Activated CD4-positive, alpha-beta memory T cell treated with anti-CD3 and anti-CD28 coated beads, Interleukin-2, amount 10 ng/mL, durations not matched to agents 7 days and 5 days (primary cell): ENCODE data around the gene STUM. TPM values are rescaled to one million over a fixed set of nuclear protein-coding genes. Genes with fewer than 3 reads are reported as not detected.
A peak's percentile ranks its signal among the peaks of the same experiment; 100 is the strongest.

ENCODE experiments used
- CTCF ChIA-PET: fragments of 350-600 bp; sonication (Branson Sonifier 250); formaldehyde crosslinking; loops from one replicate; lab custom pipeline; 2021; ENCODE audit warnings: antibody characterized with exemption, inconsistent platforms; lab: Charles Lee
- POLR2A ChIA-PET: fragments of 350-600 bp; sonication (Branson Sonifier 250); formaldehyde crosslinking; loops from one replicate; lab custom pipeline; 2021; ENCODE audit warnings: antibody characterized with exemption; lab: Charles Lee
- DNase-seq: peaks from one replicate; pipeline ENCODE4 v3.0.0-alpha.2; 2020
- H3K27ac Mint-ChIP-seq: one replicate; pipeline ENCODE4 v1.8.0; 2021; ENCODE audit warnings: mild to moderate bottlenecking, mixed read lengths
- H3K27me3 Mint-ChIP-seq: one replicate; pipeline ENCODE4 v1.8.0; 2021; ENCODE audit warnings: mixed read lengths
- H3K36me3 Mint-ChIP-seq: one replicate; pipeline ENCODE4 v1.8.0; 2021; ENCODE audit warnings: low read depth, mixed read lengths
- H3K4me1 Mint-ChIP-seq: one replicate; pipeline ENCODE4 v1.8.0; 2021; ENCODE audit warnings: mixed read lengths
- H3K4me3 Mint-ChIP-seq: one replicate; pipeline ENCODE4 v1.8.0; 2021; ENCODE audit warnings: mild to moderate bottlenecking, mixed read lengths
- H3K9me3 Mint-ChIP-seq: one replicate; pipeline ENCODE4 v1.8.0; 2021; ENCODE audit warnings: mixed read lengths
- total RNA-seq, 2 experiments: library from RNA; stranded (reverse); gene quantifications; one replicate each; pipeline ENCODE4 v1.2.3, GENCODE V29; 2021

Gene STUM
- total RNA-seq, 2 experiments from 2014 or later, result not detected

- Mint-ChIP-seq H3K36me3 (peaks cover 8% of the 10 kb centered on the region), H3K27ac (peak overlapping the region; percentile 88), H3K9me3 (no peaks in the 10 kb centered on the region), H3K4me3 (peak overlapping the region; percentile 2), H3K27me3 (no peaks in the 10 kb centered on the region), H3K4me1 (peaks cover 72% of the 10 kb centered on the region)
- DNase-seq, result no peak
- POLR2A ChIA-PET, result interaction anchor here (1.4 to 3.9 kb wide), 3 partner anchors 8 to 248 kb away, joined by 3 to 51 read pairs (median 8); partner anchors contain the start of gene PARP1
- CTCF ChIA-PET, result no interaction called here
Measured at GRCh38 chr1:226655251-226656163, 106.9 kb downstream of the STUM start.

GRCh38 chr1:226656201-226656600, 107.6 kb downstream of the STUM start:
- DNase-seq, result no peak
- no peaks in the 10 kb centered on the region for H3K9me3 Mint-ChIP-seq
- POLR2A ChIA-PET, result interaction anchor here (1.4 to 3.9 kb wide), 2 partner anchors 7 to 249 kb away, joined by 3 to 51 read pairs; partner anchors contain the start of gene PARP1
- no peaks in the 10 kb centered on the region for H3K27me3 Mint-ChIP-seq
- H3K27ac Mint-ChIP-seq, result peak overlapping the region; percentile 88
- CTCF ChIA-PET, result no interaction called here
- peaks cover 79% of the 10 kb centered on the region for H3K4me1 Mint-ChIP-seq
- no peak overlapping the region for H3K4me3 Mint-ChIP-seq
- peaks cover 10% of the 10 kb centered on the region for H3K36me3 Mint-ChIP-seq

- H3K4me3 Mint-ChIP-seq, result no peak overlapping the region
- no peak for DNase-seq
- CTCF ChIA-PET, result interaction anchor here (1.5 kb wide), 1 partner anchor 22 kb away, joined by 3 read pairs; no protein-coding TSS in a partner anchor
- peaks cover 84% of the 10 kb centered on the region for H3K4me1 Mint-ChIP-seq
- H3K27me3 Mint-ChIP-seq, result no peaks in the 10 kb centered on the region
- no peaks in the 10 kb centered on the region for H3K9me3 Mint-ChIP-seq
- peak overlapping the region; percentile 88 for H3K27ac Mint-ChIP-seq
- POLR2A ChIA-PET, result interaction anchor here (0.6 to 1.4 kb wide), 2 partner anchors 47 to 249 kb away, joined by 3 read pairs; partner anchors contain the start of gene PARP1
- H3K36me3 Mint-ChIP-seq, result peaks cover 10% of the 10 kb centered on the region
Measured at GRCh38 chr1:226656601-226657277, 108.2 kb downstream of the STUM start.

GRCh38 chr1:226657895-226658545, 109.5 kb downstream of the STUM start:
- no peak overlapping the region for H3K4me3 Mint-ChIP-seq
- ChIA-PET POLR2A (interaction anchor here (0.6 to 8.5 kb wide), 2 partner anchors 20 to 235 kb away, joined by 3 to 113 read pairs; no protein-coding TSS in a partner anchor), CTCF (interaction anchor here (1.5 kb wide), 1 partner anchor 23 kb away, joined by 3 read pairs; no protein-coding TSS in a partner anchor)
- H3K27me3 Mint-ChIP-seq, result no peaks in the 10 kb centered on the region
- H3K27ac Mint-ChIP-seq, result no peak overlapping the region
- peaks cover 92% of the 10 kb centered on the region for H3K4me1 Mint-ChIP-seq
- H3K36me3 Mint-ChIP-seq, result peaks cover 10% of the 10 kb centered on the region
- no peaks in the 10 kb centered on the region for H3K9me3 Mint-ChIP-seq
- no peak for DNase-seq

- CTCF ChIA-PET, result no interaction called here
- no peaks in the 10 kb centered on the region for H3K27me3 Mint-ChIP-seq
- H3K27ac Mint-ChIP-seq, result no peak overlapping the region
- DNase-seq, result no peak
- no peak overlapping the region for H3K4me3 Mint-ChIP-seq
- peaks cover 92% of the 10 kb centered on the region for H3K4me1 Mint-ChIP-seq
- no peaks in the 10 kb centered on the region for H3K9me3 Mint-ChIP-seq
- POLR2A ChIA-PET, result interaction anchor here (8.5 kb wide), 1 partner anchor 19 kb away, joined by 113 read pairs; no protein-coding TSS in a partner anchor
- peaks cover 10% of the 10 kb centered on the region for H3K36me3 Mint-ChIP-seq
Measured at GRCh38 chr1:226658546-226659125, 110.1 kb downstream of the STUM start.

Other genes with a start within 250 kb of the STUM start
- 10 to 100 TPM; 10.4 to 11.5 TPM for gene LIN9, start 239.6 kb upstream of the STUM start, total RNA-seq
- gene PARP1, start 140.7 kb upstream of the STUM start, total RNA-seq, result 100 to 1,000 TPM; 191 to 194 TPM
- gene ITPKB, start 190.5 kb downstream of the STUM start, total RNA-seq, result 10 to 100 TPM; 43.6 to 44.4 TPM